Measurements from ENCODE around the gene LARP1B. TPM values are rescaled to one million over a fixed set of nuclear protein-coding genes. Genes with fewer than 3 reads are reported as not detected.
"Not testable (repeated sequence)": the region's sequence is repeated elsewhere in the genome, so short reads cannot be mapped to it uniquely, and the experiment has no call there.

LARP1B gene
- polyA plus RNA-seq, 1 donor from 2014 or later = 30.8 TPM

GRCh38 chr4:128039568-128039967, 21.5 kb upstream of the LARP1B start:
- no peaks in the 10 kb centered on the region for H3K9me3 ChIP-seq (ENCODE audit: low read length)
- TF ChIP-seq CTCF (IDR thresholded peaks at IDR 0.05; ENCODE audit: poor library complexity, severe bottlenecking) = no peak
- TF ChIP-seq RAD21 (conservative IDR thresholded peaks at IDR 0.05) = no peak
- TF ChIP-seq, protein P1, sequence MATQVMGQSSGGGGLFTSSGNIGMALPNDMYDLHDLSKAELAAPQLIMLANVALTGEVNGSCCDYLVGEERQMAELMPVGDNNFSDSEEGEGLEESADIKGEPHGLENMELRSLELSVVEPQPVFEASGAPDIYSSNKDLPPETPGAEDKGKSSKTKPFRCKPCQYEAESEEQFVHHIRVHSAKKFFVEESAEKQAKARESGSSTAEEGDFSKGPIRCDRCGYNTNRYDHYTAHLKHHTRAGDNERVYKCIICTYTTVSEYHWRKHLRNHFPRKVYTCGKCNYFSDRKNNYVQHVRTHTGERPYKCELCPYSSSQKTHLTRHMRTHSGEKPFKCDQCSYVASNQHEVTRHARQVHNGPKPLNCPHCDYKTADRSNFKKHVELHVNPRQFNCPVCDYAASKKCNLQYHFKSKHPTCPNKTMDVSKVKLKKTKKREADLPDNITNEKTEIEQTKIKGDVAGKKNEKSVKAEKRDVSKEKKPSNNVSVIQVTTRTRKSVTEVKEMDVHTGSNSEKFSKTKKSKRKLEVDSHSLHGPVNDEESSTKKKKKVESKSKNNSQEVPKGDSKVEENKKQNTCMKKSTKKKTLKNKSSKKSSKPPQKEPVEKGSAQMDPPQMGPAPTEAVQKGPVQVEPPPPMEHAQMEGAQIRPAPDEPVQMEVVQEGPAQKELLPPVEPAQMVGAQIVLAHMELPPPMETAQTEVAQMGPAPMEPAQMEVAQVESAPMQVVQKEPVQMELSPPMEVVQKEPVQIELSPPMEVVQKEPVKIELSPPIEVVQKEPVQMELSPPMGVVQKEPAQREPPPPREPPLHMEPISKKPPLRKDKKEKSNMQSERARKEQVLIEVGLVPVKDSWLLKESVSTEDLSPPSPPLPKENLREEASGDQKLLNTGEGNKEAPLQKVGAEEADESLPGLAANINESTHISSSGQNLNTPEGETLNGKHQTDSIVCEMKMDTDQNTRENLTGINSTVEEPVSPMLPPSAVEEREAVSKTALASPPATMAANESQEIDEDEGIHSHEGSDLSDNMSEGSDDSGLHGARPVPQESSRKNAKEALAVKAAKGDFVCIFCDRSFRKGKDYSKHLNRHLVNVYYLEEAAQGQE (IDR thresholded peaks at IDR 0.05; ENCODE audit: borderline replicate concordance) = no peak
- no peak for TF ChIP-seq EZH2 (IDR thresholded peaks at IDR 0.05; ENCODE audit: borderline replicate concordance, insufficient read depth, low read length, poor library complexity, severe bottlenecking)
- TF ChIP-seq EP300 (conservative IDR thresholded peaks at IDR 0.05; ENCODE audit: poor library complexity, severe bottlenecking) = no peak
- no peak for TF ChIP-seq TAF1 (IDR thresholded peaks at IDR 0.05; ENCODE audit: low read depth)
- no peaks in the 10 kb centered on the region for H3F3A ChIP-seq (ENCODE audit: insufficient read depth, low read length, poor library complexity, severe bottlenecking)
- no peak overlapping the region for H3K4me2 ChIP-seq (ENCODE audit: low read length)
- no peak overlapping the region for H3K9ac ChIP-seq (ENCODE audit: low read length)
- H3K27me3 ChIP-seq (ENCODE audit: insufficient read depth, low read depth, low read length) = no peaks in the 10 kb centered on the region
- H2AFZ ChIP-seq (ENCODE audit: low read depth, low read length) = no peak overlapping the region
- no peaks in the 10 kb centered on the region for H3K9me2 ChIP-seq (ENCODE audit: insufficient read depth, low read length)
- no peaks in the 10 kb centered on the region for H3K79me2 ChIP-seq (replicated peaks; ENCODE audit: insufficient read depth, low read length)
- H4K20me1 ChIP-seq (ENCODE audit: insufficient read depth) = no peaks in the 10 kb centered on the region
- no peaks in the 10 kb centered on the region for H3K36me3 ChIP-seq (ENCODE audit: insufficient read depth, low read length)
- H3K27ac ChIP-seq (ENCODE audit: low read length) = no peak overlapping the region
- no peak overlapping the region for H3K4me3 ChIP-seq (ENCODE audit: low read length)

DNA sequence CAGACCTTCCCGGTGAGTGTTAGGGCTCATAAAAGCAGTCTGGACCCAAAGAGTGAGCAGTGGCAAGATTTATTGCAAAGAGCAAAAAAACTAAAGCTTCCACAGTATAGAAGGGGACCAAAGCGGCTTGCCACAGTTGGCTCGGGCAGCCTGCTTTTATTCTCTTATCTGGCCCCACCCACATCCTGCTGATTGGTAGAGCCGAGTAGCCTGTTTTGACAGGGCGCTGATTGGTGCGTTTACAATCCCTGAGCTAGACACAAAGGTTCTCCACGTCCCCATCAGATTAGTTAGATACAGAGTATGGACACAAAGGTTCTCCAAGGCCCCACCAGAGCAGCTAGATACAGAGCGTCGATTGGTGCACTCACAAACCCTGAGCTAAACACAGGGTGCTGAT, 14.1 kb upstream of the LARP1B start:
- not testable (repeated sequence) for H3F3A ChIP-seq (ENCODE audit: insufficient read depth, low read length, poor library complexity, severe bottlenecking); H3K9me3 ChIP-seq (ENCODE audit: low read length); H2AFZ ChIP-seq (ENCODE audit: low read depth, low read length)

GRCh38 chr4:128047514-128047913, 13.6 kb upstream of the LARP1B start:
- not testable (repeated sequence) for H3K27ac ChIP-seq (ENCODE audit: low read length); H3K36me3 ChIP-seq (ENCODE audit: insufficient read depth, low read length); H4K20me1 ChIP-seq (ENCODE audit: insufficient read depth); H3K4me3 ChIP-seq (ENCODE audit: low read length); H2AFZ ChIP-seq (ENCODE audit: low read depth, low read length); H3K9me3 ChIP-seq (ENCODE audit: low read length); H3K9me2 ChIP-seq (ENCODE audit: insufficient read depth, low read length); H3K9ac ChIP-seq (ENCODE audit: low read length); H3K79me2 ChIP-seq (replicated peaks; ENCODE audit: insufficient read depth, low read length); H3K4me2 ChIP-seq (ENCODE audit: low read length); H3K27me3 ChIP-seq (ENCODE audit: insufficient read depth, low read depth, low read length); H3F3A ChIP-seq (ENCODE audit: insufficient read depth, low read length, poor library complexity, severe bottlenecking)

More for the DNA sequence above, 14.1 kb upstream of the LARP1B start:
- not testable (repeated sequence) for H3K4me2 ChIP-seq (ENCODE audit: low read length); H3K36me3 ChIP-seq (ENCODE audit: insufficient read depth, low read length); H3K9ac ChIP-seq (ENCODE audit: low read length); H3K79me2 ChIP-seq (replicated peaks; ENCODE audit: insufficient read depth, low read length); H3K4me3 ChIP-seq (ENCODE audit: low read length); H4K20me1 ChIP-seq (ENCODE audit: insufficient read depth); H3K27ac ChIP-seq (ENCODE audit: low read length); H3K9me2 ChIP-seq (ENCODE audit: insufficient read depth, low read length); H3K27me3 ChIP-seq (ENCODE audit: insufficient read depth, low read depth, low read length)

GRCh38 chr4:128051229-128051628, 9.9 kb upstream of the LARP1B start:
- H3K79me2 ChIP-seq (replicated peaks; ENCODE audit: insufficient read depth, low read length); H3K27ac ChIP-seq (ENCODE audit: low read length); H4K20me1 ChIP-seq (ENCODE audit: insufficient read depth); H3K9me3 ChIP-seq (ENCODE audit: low read length); H3K9ac ChIP-seq (ENCODE audit: low read length); H3K27me3 ChIP-seq (ENCODE audit: insufficient read depth, low read depth, low read length); H3F3A ChIP-seq (ENCODE audit: insufficient read depth, low read length, poor library complexity, severe bottlenecking); H3K36me3 ChIP-seq (ENCODE audit: insufficient read depth, low read length); H3K9me2 ChIP-seq (ENCODE audit: insufficient read depth, low read length); H3K4me2 ChIP-seq (ENCODE audit: low read length); H3K4me3 ChIP-seq (ENCODE audit: low read length); H2AFZ ChIP-seq (ENCODE audit: low read depth, low read length): not testable (repeated sequence)

DNA sequence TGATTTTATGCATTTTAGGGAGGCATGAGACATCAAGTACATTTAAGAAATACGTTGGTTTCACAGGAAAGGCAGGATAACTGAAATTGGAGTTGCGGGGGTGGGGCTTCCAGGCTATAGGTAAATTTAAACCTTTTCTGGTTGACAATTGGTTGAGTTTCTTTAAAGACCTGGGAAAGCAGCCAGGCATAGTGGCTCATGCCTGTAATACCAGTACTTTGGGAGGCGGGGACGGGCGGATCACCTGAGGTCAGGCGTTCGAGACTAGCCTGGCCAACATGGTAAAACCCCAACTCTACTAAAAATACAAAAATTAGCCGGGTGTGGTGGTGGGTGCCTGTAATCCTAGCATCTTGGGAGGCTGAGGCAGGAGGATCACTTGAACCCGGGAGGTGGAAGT, 6.2 kb upstream of the LARP1B start:
- H3K4me2 ChIP-seq (ENCODE audit: low read length); H3K9me3 ChIP-seq (ENCODE audit: low read length); H3K79me2 ChIP-seq (replicated peaks; ENCODE audit: insufficient read depth, low read length); H3K27ac ChIP-seq (ENCODE audit: low read length); H3K9me2 ChIP-seq (ENCODE audit: insufficient read depth, low read length); H3K36me3 ChIP-seq (ENCODE audit: insufficient read depth, low read length); H4K20me1 ChIP-seq (ENCODE audit: insufficient read depth); H3K9ac ChIP-seq (ENCODE audit: low read length); H2AFZ ChIP-seq (ENCODE audit: low read depth, low read length); H3F3A ChIP-seq (ENCODE audit: insufficient read depth, low read length, poor library complexity, severe bottlenecking); H3K27me3 ChIP-seq (ENCODE audit: insufficient read depth, low read depth, low read length); H3K4me3 ChIP-seq (ENCODE audit: low read length): not testable (repeated sequence)
